Measurements from ENCODE around the gene KAZN.

The KAZN gene

GRCh38 chr1:14739082-14739832 lies 140.8 kb downstream of the KAZN start:
- Histone ChIP-seq H3K36me3 (ENCODE audit: insufficient read depth, low read length) (no peaks in the 10 kb centered on the region), H3K4me2 (ENCODE audit: low read length) (no peak overlapping the region), H3K4me3 (ENCODE audit: low read length) (no peak overlapping the region), H3K9ac (ENCODE audit: low read depth, low read length) (no peak overlapping the region), H3K27me3 (ENCODE audit: control insufficient read depth, insufficient read depth, low read length) (peaks cover 6% of the 10 kb centered on the region), H3K9me3 (replicated peaks; ENCODE audit: low read length) (no peaks in the 10 kb centered on the region), H3K4me1 (ENCODE audit: control insufficient read depth, insufficient read depth, low read length) (peaks cover 21% of the 10 kb centered on the region)

GRCh38 chr1:14740016-14740415 lies 141.5 kb downstream of the KAZN start:
- peaks cover 6% of the 10 kb centered on the region for H3K27me3 ChIP-seq (ENCODE audit: control insufficient read depth, insufficient read depth, low read length)
- H3K36me3 ChIP-seq (ENCODE audit: insufficient read depth, low read length): no peaks in the 10 kb centered on the region
- no peaks in the 10 kb centered on the region for H3K9me3 ChIP-seq (replicated peaks; ENCODE audit: low read length)
- H3K4me1 ChIP-seq (ENCODE audit: control insufficient read depth, insufficient read depth, low read length): peaks cover 21% of the 10 kb centered on the region
- no peak overlapping the region for H3K9ac ChIP-seq (ENCODE audit: low read depth, low read length)
- no peak overlapping the region for H3K4me2 ChIP-seq (ENCODE audit: low read length)
- no peak overlapping the region for H3K4me3 ChIP-seq (ENCODE audit: low read length)

- Histone ChIP-seq H3K4me1 (ENCODE audit: control insufficient read depth, insufficient read depth, low read length) (peaks cover 21% of the 10 kb centered on the region), H3K27me3 (ENCODE audit: control insufficient read depth, insufficient read depth, low read length) (peaks cover 6% of the 10 kb centered on the region), H3K4me2 (ENCODE audit: low read length) (no peak overlapping the region), H3K4me3 (ENCODE audit: low read length) (no peak overlapping the region), H3K36me3 (ENCODE audit: insufficient read depth, low read length) (no peaks in the 10 kb centered on the region), H3K9ac (ENCODE audit: low read depth, low read length) (no peak overlapping the region), H3K9me3 (replicated peaks; ENCODE audit: low read length) (no peaks in the 10 kb centered on the region)
These were observed 142.6 kb downstream of the KAZN start for GRCh38 chr1:14741082-14741481.

- no peaks in the 10 kb centered on the region for H3K36me3 ChIP-seq (ENCODE audit: insufficient read depth, low read length)
- no peak overlapping the region for H3K4me3 ChIP-seq (ENCODE audit: low read length)
- peaks cover 21% of the 10 kb centered on the region for H3K4me1 ChIP-seq (ENCODE audit: control insufficient read depth, insufficient read depth, low read length)
- H3K27me3 ChIP-seq (ENCODE audit: control insufficient read depth, insufficient read depth, low read length): peaks cover 6% of the 10 kb centered on the region
- H3K4me2 ChIP-seq (ENCODE audit: low read length): peak overlapping the region; percentile 52
- peak overlapping the region; percentile 37 for H3K9ac ChIP-seq (ENCODE audit: low read depth, low read length)
- H3K9me3 ChIP-seq (replicated peaks; ENCODE audit: low read length): no peaks in the 10 kb centered on the region
These were observed 143.0 kb downstream of the KAZN start for GRCh38 chr1:14741532-14741931.

GRCh38 chr1:14742181-14742980 lies 143.9 kb downstream of the KAZN start:
- no peaks in the 10 kb centered on the region for H3K9me3 ChIP-seq (replicated peaks; ENCODE audit: low read length)
- peak overlapping the region; percentile 58 for H3K4me2 ChIP-seq (ENCODE audit: low read length)
- no peak overlapping the region for H3K4me3 ChIP-seq (ENCODE audit: low read length)
- H3K4me1 ChIP-seq (ENCODE audit: control insufficient read depth, insufficient read depth, low read length): peaks cover 21% of the 10 kb centered on the region
- no peaks in the 10 kb centered on the region for H3K36me3 ChIP-seq (ENCODE audit: insufficient read depth, low read length)
- H3K9ac ChIP-seq (ENCODE audit: low read depth, low read length): peak overlapping the region; percentile 37
- H3K27me3 ChIP-seq (ENCODE audit: control insufficient read depth, insufficient read depth, low read length): no peaks in the 10 kb centered on the region

GRCh38 chr1:14743368-14743767 lies 144.9 kb downstream of the KAZN start:
- H3K4me3 ChIP-seq (ENCODE audit: low read length): no peak overlapping the region
- no peaks in the 10 kb centered on the region for H3K9me3 ChIP-seq (replicated peaks; ENCODE audit: low read length)
- no peak overlapping the region for H3K4me2 ChIP-seq (ENCODE audit: low read length)
- no peaks in the 10 kb centered on the region for H3K27me3 ChIP-seq (ENCODE audit: control insufficient read depth, insufficient read depth, low read length)
- peaks cover 19% of the 10 kb centered on the region for H3K4me1 ChIP-seq (ENCODE audit: control insufficient read depth, insufficient read depth, low read length)
- no peak overlapping the region for H3K9ac ChIP-seq (ENCODE audit: low read depth, low read length)
- H3K36me3 ChIP-seq (ENCODE audit: insufficient read depth, low read length): no peaks in the 10 kb centered on the region

- Histone ChIP-seq H3K9ac (ENCODE audit: low read depth, low read length) (no peak overlapping the region), H3K4me3 (ENCODE audit: low read length) (no peak overlapping the region), H3K4me1 (ENCODE audit: control insufficient read depth, insufficient read depth, low read length) (peaks cover 18% of the 10 kb centered on the region), H3K9me3 (replicated peaks; ENCODE audit: low read length) (no peaks in the 10 kb centered on the region), H3K27me3 (ENCODE audit: control insufficient read depth, insufficient read depth, low read length) (no peaks in the 10 kb centered on the region), H3K36me3 (ENCODE audit: insufficient read depth, low read length) (no peaks in the 10 kb centered on the region), H3K4me2 (ENCODE audit: low read length) (no peak overlapping the region)
These were observed 146.7 kb downstream of the KAZN start for GRCh38 chr1:14745001-14745720.

GRCh38 chr1:14745789-14746188 lies 147.3 kb downstream of the KAZN start:
- Histone ChIP-seq H3K9ac (ENCODE audit: low read depth, low read length) (no peak overlapping the region), H3K4me2 (ENCODE audit: low read length) (no peak overlapping the region), H3K36me3 (ENCODE audit: insufficient read depth, low read length) (no peaks in the 10 kb centered on the region), H3K27me3 (ENCODE audit: control insufficient read depth, insufficient read depth, low read length) (no peaks in the 10 kb centered on the region), H3K4me3 (ENCODE audit: low read length) (no peak overlapping the region), H3K4me1 (ENCODE audit: control insufficient read depth, insufficient read depth, low read length) (peaks cover 18% of the 10 kb centered on the region), H3K9me3 (replicated peaks; ENCODE audit: low read length) (no peaks in the 10 kb centered on the region)

GRCh38 chr1:14746393-14746792 lies 147.9 kb downstream of the KAZN start:
- Histone ChIP-seq H3K4me3 (ENCODE audit: low read length) (no peak overlapping the region), H3K9me3 (replicated peaks; ENCODE audit: low read length) (no peaks in the 10 kb centered on the region), H3K27me3 (ENCODE audit: control insufficient read depth, insufficient read depth, low read length) (peaks cover under 1% of the 10 kb centered on the region), H3K36me3 (ENCODE audit: insufficient read depth, low read length) (no peaks in the 10 kb centered on the region), H3K9ac (ENCODE audit: low read depth, low read length) (no peak overlapping the region), H3K4me2 (ENCODE audit: low read length) (no peak overlapping the region), H3K4me1 (ENCODE audit: control insufficient read depth, insufficient read depth, low read length) (peaks cover 14% of the 10 kb centered on the region)

- peaks cover 3% of the 10 kb centered on the region for H3K27me3 ChIP-seq (ENCODE audit: control insufficient read depth, insufficient read depth, low read length)
- H3K4me3 ChIP-seq (ENCODE audit: low read length): no peak overlapping the region
- no peaks in the 10 kb centered on the region for H3K4me1 ChIP-seq (ENCODE audit: control insufficient read depth, insufficient read depth, low read length)
- H3K36me3 ChIP-seq (ENCODE audit: insufficient read depth, low read length): no peaks in the 10 kb centered on the region
- no peak overlapping the region for H3K4me2 ChIP-seq (ENCODE audit: low read length)
- H3K9ac ChIP-seq (ENCODE audit: low read depth, low read length): no peak overlapping the region
- H3K9me3 ChIP-seq (replicated peaks; ENCODE audit: low read length): no peaks in the 10 kb centered on the region
These were observed 149.7 kb downstream of the KAZN start for GRCh38 chr1:14748151-14748550.

GRCh38 chr1:14748977-14749376 lies 150.5 kb downstream of the KAZN start:
- no peaks in the 10 kb centered on the region for H3K9me3 ChIP-seq (replicated peaks; ENCODE audit: low read length)
- H3K36me3 ChIP-seq (ENCODE audit: insufficient read depth, low read length): no peaks in the 10 kb centered on the region
- H3K4me2 ChIP-seq (ENCODE audit: low read length): no peak overlapping the region
- peaks cover 3% of the 10 kb centered on the region for H3K27me3 ChIP-seq (ENCODE audit: control insufficient read depth, insufficient read depth, low read length)
- no peak overlapping the region for H3K9ac ChIP-seq (ENCODE audit: low read depth, low read length)
- no peak overlapping the region for H3K4me3 ChIP-seq (ENCODE audit: low read length)
- H3K4me1 ChIP-seq (ENCODE audit: control insufficient read depth, insufficient read depth, low read length): no peaks in the 10 kb centered on the region

Data from skeletal muscle satellite cell (primary cell).